IPS-18c (cell line): Measurements from ENCODE around the gene RAD51B.

Experiments
- H3K4me3 ChIP-seq: 2 replicates; pipeline ENCODE4 v1.7.0; 2013; ENCODE audit warnings: low read depth, mild to moderate bottlenecking, low read length, moderate library complexity; ENCODE audit not compliant: insufficient read depth
- H3K9me3 ChIP-seq: one replicate; pipeline ENCODE4 v1.6.1; 2013; ENCODE audit warnings: mild to moderate bottlenecking, low read length, moderate library complexity; ENCODE audit not compliant: control insufficient read depth, insufficient read depth

The RAD51B gene

DNA sequence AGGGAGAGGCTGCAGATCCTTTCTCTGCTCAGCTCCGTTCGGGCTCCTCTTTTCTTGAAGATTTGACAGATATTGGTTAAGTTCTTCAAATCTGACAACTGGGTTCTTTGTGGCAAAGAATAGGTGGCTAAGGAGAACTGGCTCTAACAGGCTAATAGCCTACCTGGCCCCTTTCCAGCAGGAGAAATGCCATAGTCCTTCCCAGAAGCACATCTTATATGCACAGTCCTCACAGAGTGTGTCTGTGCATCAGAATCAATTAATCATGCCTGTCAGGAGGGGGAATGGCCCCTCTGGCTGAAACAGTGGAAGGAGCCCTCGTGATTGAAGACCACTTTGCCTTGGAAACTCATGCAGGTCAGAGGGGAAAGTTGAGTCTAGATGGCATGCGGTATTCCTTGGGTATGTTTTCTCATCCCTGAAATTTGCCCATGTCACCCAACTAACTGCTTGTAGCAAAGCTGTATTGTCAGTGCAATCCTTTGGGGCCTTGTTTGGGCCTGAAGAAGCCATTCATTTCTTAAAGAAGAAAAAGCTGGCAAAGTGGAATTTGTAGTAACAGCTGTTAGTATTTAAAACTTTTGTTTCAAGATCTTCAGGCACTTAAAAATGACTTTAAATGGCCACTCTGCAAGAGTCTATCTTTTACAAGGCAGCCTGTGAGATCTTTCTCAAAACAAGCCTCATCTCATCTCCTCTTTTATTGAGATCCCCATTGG, 721.8 kb downstream of the RAD51B start:
- Histone ChIP-seq H3K9me3 (no peaks in the 10 kb centered on the region), H3K4me3 (no peak overlapping the region)

DNA sequence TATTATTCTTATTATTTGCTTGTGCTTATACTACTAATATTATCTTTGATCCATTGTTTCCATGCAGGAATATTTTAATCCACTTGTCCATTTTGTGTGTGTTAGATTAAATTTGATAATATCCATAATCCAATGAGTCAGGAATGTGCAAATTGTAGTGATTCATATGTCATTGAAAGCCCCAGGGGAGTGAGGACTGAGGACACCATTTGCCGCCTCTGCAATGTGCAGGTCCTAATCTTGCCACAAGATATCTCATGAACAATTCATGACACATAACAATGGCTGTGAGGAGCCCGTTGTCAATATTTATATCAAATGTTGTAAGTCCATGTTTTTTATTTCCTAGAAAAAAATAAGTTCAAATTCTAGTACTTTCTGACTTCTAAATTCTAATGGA, 722.8 kb downstream of the RAD51B start:
- Histone ChIP-seq H3K4me3 (no peak overlapping the region), H3K9me3 (no peaks in the 10 kb centered on the region)

DNA sequence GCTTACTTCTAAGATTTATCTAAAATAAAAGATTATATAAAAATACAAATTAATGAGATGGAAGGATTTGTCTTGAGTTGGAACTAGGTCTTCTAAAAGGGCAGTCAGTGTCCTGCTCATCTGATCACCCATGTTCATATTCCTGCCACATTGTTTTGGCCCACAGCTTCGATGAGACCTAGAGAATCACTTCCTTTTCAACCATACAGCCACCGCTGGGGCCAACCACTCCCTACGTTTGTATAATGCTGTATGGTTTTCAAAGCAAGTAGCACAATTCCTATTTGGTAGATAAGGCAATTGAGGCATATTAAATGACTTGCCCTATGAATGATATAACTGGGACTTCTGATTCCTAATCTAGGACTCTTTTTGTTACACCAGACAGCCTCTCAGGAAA, 723.9 kb downstream of the RAD51B start:
- H3K4me3 ChIP-seq = no peak overlapping the region
- no peaks in the 10 kb centered on the region for H3K9me3 ChIP-seq

GRCh38 chr14:68544081-68544892, 724.7 kb downstream of the RAD51B start:
- no peaks in the 10 kb centered on the region for H3K9me3 ChIP-seq
- no peak overlapping the region for H3K4me3 ChIP-seq

DNA sequence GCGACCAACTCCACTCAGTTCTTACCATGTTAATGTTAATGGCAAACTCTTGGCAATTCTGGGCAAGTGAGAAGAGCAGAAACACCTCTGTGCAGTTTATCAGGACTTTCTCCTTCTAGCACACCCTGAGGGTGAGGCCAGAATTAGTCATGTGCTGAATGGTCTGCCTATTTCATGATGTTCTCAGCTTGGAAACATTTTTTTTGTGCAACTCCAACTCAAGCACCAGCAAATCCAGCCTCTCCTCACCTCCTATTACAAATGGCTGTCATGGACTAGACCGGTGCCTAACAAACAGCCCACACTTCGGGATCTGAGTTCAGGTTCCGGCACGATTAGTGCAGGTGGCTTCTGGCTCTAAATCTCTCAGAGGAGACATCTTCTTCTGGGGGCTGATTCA, 727.3 kb downstream of the RAD51B start:
- H3K9me3 ChIP-seq = no peaks in the 10 kb centered on the region
- no peak overlapping the region for H3K4me3 ChIP-seq

DNA sequence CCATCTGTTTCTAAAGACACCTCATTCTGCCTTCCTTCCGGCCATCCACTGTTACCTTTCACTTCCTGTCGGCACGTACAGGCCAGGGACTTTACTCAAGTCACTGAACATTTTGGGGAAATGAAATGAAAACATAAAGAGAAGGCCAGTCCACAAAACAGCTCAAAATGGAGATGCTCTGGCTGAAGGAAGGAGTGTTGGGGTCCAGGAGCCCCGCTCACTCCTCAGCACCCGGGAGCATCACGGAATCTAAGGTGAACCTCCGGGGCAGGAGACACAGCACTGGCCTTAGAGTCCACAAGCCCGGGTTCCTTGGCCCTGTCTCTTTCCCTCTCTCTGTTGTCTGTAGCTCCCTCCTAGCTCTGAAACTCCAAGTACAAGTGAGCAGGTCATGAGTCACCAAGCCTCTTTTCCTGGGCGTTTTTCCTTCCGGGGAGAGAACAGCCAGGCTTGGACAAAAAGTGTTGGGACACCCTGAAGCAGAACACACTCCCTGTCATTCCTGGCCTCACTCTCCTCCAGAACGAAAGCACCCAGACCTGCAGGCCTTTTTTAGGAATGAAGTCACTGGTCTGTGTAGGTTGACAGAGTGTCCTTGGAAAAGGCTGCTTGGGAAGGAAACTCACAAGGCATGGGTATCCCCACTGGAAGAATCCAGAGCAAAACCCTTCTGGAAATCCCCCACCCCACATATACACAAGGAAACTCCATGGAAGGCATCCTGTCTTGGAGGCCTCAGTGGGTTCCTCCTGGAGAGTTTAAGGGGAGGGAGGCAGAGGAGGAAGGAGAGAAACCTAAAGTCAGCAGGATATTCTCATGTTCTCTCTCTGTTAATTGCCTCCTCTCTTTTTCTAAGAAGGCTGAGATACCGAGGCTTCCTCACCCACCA, 728.0 kb downstream of the RAD51B start:
- H3K9me3 ChIP-seq = no peaks in the 10 kb centered on the region
- H3K4me3 ChIP-seq = no peak overlapping the region

GRCh38 chr14:68548194-68549076, 728.9 kb downstream of the RAD51B start:
- no peak overlapping the region for H3K4me3 ChIP-seq
- no peaks in the 10 kb centered on the region for H3K9me3 ChIP-seq

GRCh38 chr14:68550338-68550715, 730.7 kb downstream of the RAD51B start:
- Histone ChIP-seq H3K4me3 (no peak overlapping the region), H3K9me3 (no peaks in the 10 kb centered on the region)

DNA sequence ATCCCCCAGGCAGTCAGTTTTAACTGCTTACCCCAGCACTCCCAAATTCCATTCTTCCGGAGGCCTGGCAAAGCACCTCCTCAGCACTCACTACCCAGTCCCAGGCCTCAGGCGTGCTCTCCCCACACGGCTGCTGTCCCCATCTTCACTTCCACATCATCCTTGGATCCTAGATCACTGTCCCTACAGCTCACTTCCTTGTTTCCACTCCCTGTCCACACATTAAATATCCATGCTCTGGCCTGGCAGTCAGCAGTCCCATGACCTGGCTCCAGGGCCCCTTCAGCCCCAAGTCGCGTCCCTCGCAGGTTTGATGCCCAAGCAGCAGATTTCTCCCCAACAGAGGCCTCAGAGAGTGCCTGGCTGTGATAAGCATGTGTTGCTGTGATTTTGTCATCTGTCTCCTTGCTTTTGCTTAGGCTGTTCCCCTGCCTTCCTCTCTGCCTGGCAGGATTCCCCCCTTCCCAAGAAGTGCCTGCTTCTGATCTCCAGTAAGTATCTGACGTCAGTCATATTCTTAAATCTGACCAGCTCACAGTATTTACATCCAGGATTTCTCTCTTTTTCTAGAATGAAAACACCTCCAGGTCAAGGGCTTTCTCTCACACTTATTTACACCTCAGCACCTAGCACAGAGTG, 731.6 kb downstream of the RAD51B start:
- H3K9me3 ChIP-seq = no peaks in the 10 kb centered on the region
- H3K4me3 ChIP-seq = no peak overlapping the region

DNA sequence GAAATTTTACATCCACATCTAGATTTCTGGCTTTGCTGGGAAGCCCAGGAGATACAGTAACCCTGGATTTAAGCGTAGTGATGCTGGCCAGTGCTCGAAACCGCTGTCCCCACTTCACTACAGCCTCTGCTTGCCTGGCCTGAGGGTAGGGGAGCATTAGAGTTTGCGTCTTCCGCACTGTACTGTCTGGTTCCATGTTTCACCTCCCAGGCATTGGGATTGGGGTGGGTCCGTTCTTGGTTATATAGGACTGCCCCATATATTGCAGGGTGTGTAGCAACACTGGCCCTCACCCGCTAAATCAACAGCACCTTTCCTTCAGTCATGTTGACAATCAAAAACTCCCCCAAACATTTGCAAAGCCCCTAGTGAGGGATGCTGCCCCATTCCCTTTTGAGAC, 732.5 kb downstream of the RAD51B start:
- no peaks in the 10 kb centered on the region for H3K9me3 ChIP-seq
- no peak overlapping the region for H3K4me3 ChIP-seq

DNA sequence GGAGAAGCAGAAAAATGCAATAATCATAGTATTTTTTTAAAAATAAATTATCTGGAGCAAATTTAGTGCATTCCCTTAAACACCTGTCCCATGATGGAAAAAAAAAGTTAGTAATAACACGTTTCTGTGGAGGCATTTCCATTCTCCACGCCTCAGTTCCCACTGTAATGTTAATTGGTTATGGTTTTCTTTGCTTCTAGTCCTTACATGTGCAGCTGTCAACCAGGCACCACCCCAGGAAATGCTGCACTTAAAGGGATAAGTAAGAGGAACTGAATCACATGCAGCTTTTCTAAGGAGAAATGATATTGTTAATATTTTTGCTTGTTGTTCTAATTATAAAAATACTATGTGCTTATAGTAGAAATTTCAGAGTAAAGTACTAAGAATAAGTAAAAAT, 733.0 kb downstream of the RAD51B start:
- no peak overlapping the region for H3K4me3 ChIP-seq

GRCh38 chr14:68553311-68553710, 733.7 kb downstream of the RAD51B start:
- H3K4me3 ChIP-seq = no peak overlapping the region

More for the DNA sequence above, 733.0 kb downstream of the RAD51B start:
- no peaks in the 10 kb centered on the region for H3K9me3 ChIP-seq

DNA sequence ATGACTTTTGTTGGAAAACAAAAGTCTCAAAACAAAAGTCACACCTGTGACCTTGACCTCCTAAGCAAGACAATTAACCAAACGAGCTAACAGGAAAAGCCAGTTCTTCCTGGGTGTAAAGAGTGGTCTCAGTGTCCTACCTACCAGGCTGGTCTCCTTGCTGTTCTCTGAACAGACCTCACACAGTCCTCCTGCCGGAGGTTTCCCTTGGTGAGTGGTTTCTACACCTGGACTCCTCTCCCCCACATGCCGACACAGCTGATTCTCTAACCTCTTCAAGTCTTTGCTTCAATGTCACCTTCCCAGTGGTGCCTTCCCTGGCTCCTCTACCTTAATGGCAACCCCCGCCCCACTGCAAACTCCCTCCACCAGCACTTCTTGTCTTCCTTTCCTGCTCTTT, 734.7 kb downstream of the RAD51B start:
- no peak overlapping the region for H3K4me3 ChIP-seq
- no peaks in the 10 kb centered on the region for H3K9me3 ChIP-seq

More at GRCh38 chr14:68553311-68553710, 733.7 kb downstream of the RAD51B start:
- no peaks in the 10 kb centered on the region for H3K9me3 ChIP-seq

DNA sequence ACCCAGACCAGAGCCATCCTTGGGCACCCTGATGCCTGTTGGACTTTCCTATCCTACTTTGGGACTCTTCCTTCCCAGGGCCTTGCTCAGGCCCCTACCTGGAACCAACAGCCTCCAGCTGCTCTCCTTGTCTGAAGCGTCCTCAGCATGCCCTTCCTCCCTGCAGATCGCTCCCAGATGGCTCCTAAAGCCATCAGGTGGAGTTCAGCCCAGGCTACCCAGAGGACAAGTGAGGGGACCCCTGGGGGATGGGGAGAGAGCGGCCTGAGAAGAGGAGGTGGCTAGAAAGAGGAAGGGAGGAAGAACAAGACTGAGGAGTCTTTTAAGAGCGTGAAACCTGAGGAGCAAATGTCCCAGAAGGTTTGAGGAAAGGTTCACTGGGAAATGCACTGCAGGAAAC, 736.7 kb downstream of the RAD51B start:
- Histone ChIP-seq H3K4me3 (no peak overlapping the region), H3K9me3 (no peaks in the 10 kb centered on the region)

DNA sequence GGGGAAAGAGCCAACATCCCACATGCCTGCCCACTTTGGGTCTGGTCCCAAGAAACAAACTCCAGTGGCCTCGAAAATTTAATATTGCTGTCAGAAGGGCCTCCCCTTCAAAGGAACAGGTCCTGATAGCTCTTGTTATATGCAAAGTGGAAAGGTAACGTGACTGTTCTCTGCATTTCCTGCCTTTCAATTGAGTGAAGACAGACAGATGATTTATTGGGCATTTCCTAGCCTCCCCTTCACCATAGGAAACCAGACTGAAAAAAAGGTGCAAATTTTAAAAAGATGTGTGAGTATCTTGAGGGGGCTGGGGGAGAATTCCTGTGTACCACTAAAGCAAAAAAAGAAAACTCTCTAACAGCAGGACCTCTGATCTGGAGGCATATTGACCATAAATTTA, 738.1 kb downstream of the RAD51B start:
- Histone ChIP-seq H3K4me3 (no peak overlapping the region), H3K9me3 (no peaks in the 10 kb centered on the region)

GRCh38 chr14:68558096-68558495, 738.5 kb downstream of the RAD51B start:
- Histone ChIP-seq H3K4me3 (no peak overlapping the region), H3K9me3 (no peaks in the 10 kb centered on the region)
